K562 (cell line): ENCODE measurements around the gene TRAPPC13. TPM values are rescaled to one million over a fixed set of nuclear protein-coding genes. Genes with fewer than 3 reads are reported as not detected.
A peak's percentile ranks its signal among the peaks of the same experiment; 100 is the strongest.
"Not testable (repeated sequence)": the region's sequence is repeated elsewhere in the genome, so short reads cannot be mapped to it uniquely, and the experiment has no call there.

Source experiments
- ATAC-seq: fragments of 200-7000 bp; cut with Tn5 transposase; 3 replicates; pipeline ENCODE4 v1.9.1; 2020; ENCODE audit warnings: moderate library complexity
- BruUV-seq: library from RNA; stranded (reverse); fragments of 400-500 nt; replicated peaks from 2 replicates; lab custom pipeline; 2021; lab: Mats Ljungman, UMichigan
- CTCF ChIA-PET: fragments of 300-600 bp; formaldehyde crosslinking; extraction: SDS; loops from one replicate; lab custom pipeline; 2021; ENCODE audit warnings: low intra/inter-chr PET ratio; lab: Yijun Ruan, JAX
- POLR2A ChIA-PET: fragments of 300-600, 350-650 bp; sonication (Branson Sonifier 250); formaldehyde crosslinking; extraction: SDS; loops from one replicate; lab custom pipeline; 2021; ENCODE audit warnings: antibody characterized with exemption, inconsistent platforms; lab: Yijun Ruan, JAX
- DNase-seq, 4 experiments: peaks; one replicate each; pipeline versions ENCODE4 v3.0.0 to v3.0.0-alpha.2; 2011 to 2018; ENCODE audit warnings: low spot score in 3 of 4, mixed read lengths in 3 of 4; ENCODE audit errors: extremely low read depth in 1 of 4
- FAIRE-seq: peaks from 2 replicates; lab custom pipeline; 2011; peaks lifted over from hg19 to GRCh38; lab: Jason Lieb, UNC
- H2AFZ ChIP-seq: 2 replicates; pipeline ENCODE4 v1.6.0; 2011; ENCODE audit warnings: low read depth, low read length, control low read depth, inconsistent platforms
- H3K27ac ChIP-seq: fragments of 200-600 bp; 3 replicates; pipeline ENCODE4 v1.8.0; 2011; ENCODE audit warnings: low read depth, mild to moderate bottlenecking, control low read depth, inconsistent platforms, low read length, moderate library complexity, mixed read lengths; ENCODE audit errors: extremely low read depth
- H3K27me3 ChIP-seq, 2 experiments: fragments of 300-600 bp in 1 of 2; 2 replicates in 1 of 2; 3 replicates in 1 of 2; pipeline versions ENCODE4 v1.6.0 to v1.8.0; 2011; ENCODE audit warnings: inconsistent platforms in 2 of 2, low read length in 2 of 2, mild to moderate bottlenecking in 1 of 2, mixed read lengths in 1 of 2, moderate library complexity in 1 of 2; ENCODE audit not compliant: control insufficient read depth in 2 of 2, insufficient read depth in 2 of 2
- H3K36me3 ChIP-seq: fragments of 300-600 bp; 3 replicates; pipeline ENCODE4 v1.8.0; 2011; ENCODE audit warnings: mild to moderate bottlenecking, low read length, inconsistent platforms; ENCODE audit not compliant: control insufficient read depth, insufficient read depth
- H3K4me1 ChIP-seq, 2 experiments: fragments of 200-600 bp in 1 of 2; replicated peaks in 1 of 2; 2 replicates in 1 of 2; 3 replicates in 1 of 2; pipeline versions ENCODE4 v1.5.1 to v1.8.0; 2011; ENCODE audit warnings: inconsistent platforms in 2 of 2, low read length in 2 of 2, mild to moderate bottlenecking in 1 of 2, mixed read lengths in 1 of 2, moderate library complexity in 1 of 2; ENCODE audit not compliant: control insufficient read depth in 2 of 2, insufficient read depth in 2 of 2
- H3K4me2 ChIP-seq: 2 replicates; pipeline ENCODE4 v1.6.1; 2011; ENCODE audit warnings: low read length, control low read depth, inconsistent platforms, mixed read lengths; ENCODE audit not compliant: insufficient read depth
- H3K4me3 ChIP-seq: fragments of 200-600 bp; sonication (generic), shearing (Covaris generic); 2 replicates; pipeline ENCODE4 v1.5.1; 2016; ENCODE audit warnings: control low read depth, inconsistent platforms
- H3K79me2 ChIP-seq: fragments of 200-600 bp; 3 replicates; pipeline ENCODE4 v1.8.0; 2011; ENCODE audit warnings: low read length, inconsistent platforms; ENCODE audit not compliant: control insufficient read depth, insufficient read depth
- H3K9ac ChIP-seq, 2 experiments: 2 replicates each; pipeline versions ENCODE4 v1.6.0 to v1.6.1; 2011; ENCODE audit warnings: low read depth in 2 of 2, low read length in 2 of 2, control low read depth in 1 of 2, inconsistent platforms in 1 of 2, mild to moderate bottlenecking in 1 of 2, mixed read lengths in 1 of 2; ENCODE audit not compliant: insufficient read depth in 1 of 2
- H3K9me1 ChIP-seq: one replicate; pipeline ENCODE4 v1.6.0; 2011; ENCODE audit warnings: inconsistent platforms, mild to moderate bottlenecking, low read length, moderate library complexity; ENCODE audit not compliant: control insufficient read depth, insufficient read depth
- H3K9me3 ChIP-seq: replicated peaks from 2 replicates; pipeline ENCODE4 v1.5.1; 2011; ENCODE audit warnings: low read depth, low read length, inconsistent platforms; ENCODE audit not compliant: control insufficient read depth, insufficient read depth
- H4K20me1 ChIP-seq: replicated peaks from 2 replicates; pipeline ENCODE4 v1.6.1; 2011; ENCODE audit warnings: low read length, inconsistent platforms, mixed read lengths; ENCODE audit not compliant: control insufficient read depth, insufficient read depth
- CEBPB ChIP-seq: fragments of 450-650 bp; IDR thresholded peaks from 2 replicates; pipeline ENCODE4 v1.6.1; 2016; ENCODE audit warnings: missing genetic modification characterization, missing compliant biosample characterization
- CEBPG ChIP-seq, 3 experiments: fragments of 200-800 bp in 1 of 3; sonication (Bioruptor generic) in 1 of 3; sonication (generic) in 1 of 3; formaldehyde crosslinking in 1 of 3; IDR thresholded peaks in 2 of 3; conservative IDR thresholded peaks in 1 of 3; 2 replicates each; pipeline versions ENCODE4 v1.6.1 to v1.8.0; 2016 to 2022; ENCODE audit warnings: missing compliant biosample characterization in 2 of 3, missing genetic modification characterization in 2 of 3, mild to moderate bottlenecking in 1 of 3, missing genetic modification reagents in 1 of 3
- NR2C2 ChIP-seq, 2 experiments: fragments of 200-800 bp in 1 of 2; sonication (Bioruptor generic) in 1 of 2; sonication (generic) in 1 of 2; formaldehyde crosslinking in 1 of 2; IDR thresholded peaks; 2 replicates each; pipeline versions ENCODE4 v1.6.1 to v1.8.0; 2016 to 2022; ENCODE audit warnings: mild to moderate bottlenecking in 1 of 2, missing compliant biosample characterization in 1 of 2, missing genetic modification characterization in 1 of 2, missing genetic modification reagents in 1 of 2
- WGBS: fragments of 100-300 bp; shearing (Covaris generic); methylation state at CpG from one replicate; pipeline ENCODE4 v1.1.6; 2016; ENCODE audit warnings: low coverage, mixed read lengths; ENCODE audit not compliant: insufficient coverage; ENCODE audit errors: missing lambda C conversion rate; 5-methylcytosine and 5-hydroxymethylcytosine counted together
- in situ Hi-C: fragments of 300-500 bp; cut with MboI; formaldehyde crosslinking; loops from 4 replicates; pipeline ENCODE4 v1.15.0; 2018; ENCODE audit warnings: inconsistent platforms, mixed read lengths
- intact Hi-C: fragments of 100-400 bp; cut with micrococcal nuclease; formaldehyde crosslinking; loops from 2 replicates; pipeline ENCODE4 v1.14.2; 2022
- polyA plus RNA-seq, 8 experiments: library from polyadenylated mRNA; depleted of rRNA in 4 of 8; stranded (reverse) in 5 of 8; unstranded in 3 of 8; fragments of >200 nt; fragmentation: Nextera tagmentation in 2 of 8; fragmentation: Illumina TruSeq in 1 of 8; extraction: Ambion mirVana in 2 of 8; extraction: Trizol in 1 of 8; gene quantifications; 2 replicates each; pipeline versions ENCODE4 v1.2.1 to v1.2.3, GENCODE V29; 2011 to 2014; ENCODE audit warnings: inconsistent platforms in 1 of 8, missing spikeins in 1 of 8
- total RNA-seq, 7 experiments: library from RNA; depleted of rRNA in 6 of 7; stranded (reverse); fragments of >200 nt in 6 of 7; fragmentation: Illumina TruSeq in 2 of 7; extraction: Trizol in 2 of 7; gene quantifications; 2 replicates each; pipeline versions ENCODE4 v1.2.1 to v1.2.3, GENCODE V29; 2011 to 2021; ENCODE audit warnings: low replicate concordance in 1 of 7

TRAPPC13 gene
- total and polyA plus RNA-seq, 9 of the 15 experiments (the other 6 are each of a cell fraction or from before 2014, with no cell fraction given) = 16.2 to 43.8 (median 24.0) TPM

DNA sequence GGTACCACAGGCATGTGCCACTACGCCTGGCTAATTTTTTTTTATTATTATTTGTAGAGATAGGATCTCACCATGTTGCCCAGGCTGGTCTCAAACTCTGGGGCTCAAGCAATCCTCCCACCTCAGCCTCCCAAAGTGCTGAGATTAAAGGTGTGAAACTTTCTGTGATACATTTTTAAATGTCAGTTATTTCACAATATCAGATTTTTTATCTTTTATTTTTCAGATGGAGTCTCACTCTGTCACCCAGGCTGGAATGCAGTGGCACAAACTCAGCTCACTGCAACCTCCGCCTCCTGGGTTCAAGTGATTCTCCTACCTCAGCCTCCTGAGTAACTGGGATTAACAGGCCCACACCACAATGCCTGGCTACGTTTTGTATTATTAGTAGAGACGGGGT lies 2.9 kb upstream of the TRAPPC13 start:
- H3K27ac ChIP-seq; ATAC-seq; H3K4me3 ChIP-seq; H3K27me3 ChIP-seq; in situ Hi-C loops; CTCF ChIA-PET; H3K36me3 ChIP-seq; FAIRE-seq; H3K9me1 ChIP-seq; DNase-seq; H4K20me1 ChIP-seq; H3K9me3 ChIP-seq; BruUV-seq; TF ChIP-seq NR2C2, CEBPG (CRISPR knock-in tag; IDR thresholded peaks at IDR 0.05): not testable (repeated sequence)
- WGBS = 51% methylated on average over 4 of the region's 4 CpGs
- H3K79me2 ChIP-seq = peaks cover 62% of the 10 kb centered on the region
- intact Hi-C loops = loop anchor here (10.0 kb wide), 1 partner anchor 303 kb away; the partner anchor contains the start of gene ERBIN
- H3K4me2 ChIP-seq = peak overlapping the region; percentile 95
- POLR2A ChIA-PET = interaction anchor here (1.0 kb wide), 1 partner anchor 25 kb away, joined by 4 read pairs; no protein-coding TSS in a partner anchor
- H3K9ac ChIP-seq = peak overlapping the region in 1 of 2 experiments; percentile 74; a peak in 1 of 4 replicates
- peak overlapping the region; percentile 32; the same call in 1 of the 2 replicates for H2AFZ ChIP-seq
- H3K4me1 ChIP-seq = peaks cover 6 to 14% of the 10 kb centered on the region in 2 experiments
- TF ChIP-seq NR2C2 (tag; IDR thresholded peaks at IDR 0.05) = 0 out of 2 replicates have a peak, but pooled peaks have one; percentile 22
- TF ChIP-seq CEBPG (tag; conservative IDR thresholded peaks at IDR 0.05 in 1 of 2, IDR thresholded peaks at IDR 0.05 in 1 of 2) = 0 out of 4 replicates have a peak, but pooled peaks have one; percentile 8 to 22
- TF ChIP-seq CEBPB (tag) = peak; percentile 77
